ENCODE measurements around the gene DLG2. TPM values are rescaled to one million over a fixed set of nuclear protein-coding genes. Genes with fewer than 3 reads are reported as not detected.

DLG2 gene
- total RNA-seq, 1 donor from 2014 or later: 0.26 TPM

DNA sequence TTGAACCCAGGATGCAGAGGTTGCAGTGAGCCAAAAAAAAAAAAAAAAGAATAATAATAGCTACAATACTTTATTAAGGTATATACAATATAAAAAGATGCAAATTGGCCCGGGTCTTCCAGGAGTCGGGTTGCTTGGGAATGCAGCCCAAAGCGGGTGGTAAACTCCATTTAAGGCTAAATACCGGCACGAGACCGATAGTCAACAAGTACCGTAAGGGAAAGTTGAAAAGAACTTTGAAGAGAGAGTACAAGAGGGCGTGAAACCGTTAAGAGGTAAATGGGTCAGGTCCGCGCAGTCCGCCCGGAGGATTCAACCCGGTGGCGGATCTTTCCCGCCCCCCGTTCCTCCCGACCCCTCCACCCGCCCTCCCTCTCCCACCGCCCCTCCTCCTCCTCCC, 143.3 kb downstream of the DLG2 start:
- DNase-seq (ENCODE audit: low read depth) (no peak), FAIRE-seq (no peak)
- TF ChIP-seq CTCF (IDR thresholded peaks at IDR 0.05; ENCODE audit: insufficient read depth, low read length, severe bottlenecking): no peak

DNA sequence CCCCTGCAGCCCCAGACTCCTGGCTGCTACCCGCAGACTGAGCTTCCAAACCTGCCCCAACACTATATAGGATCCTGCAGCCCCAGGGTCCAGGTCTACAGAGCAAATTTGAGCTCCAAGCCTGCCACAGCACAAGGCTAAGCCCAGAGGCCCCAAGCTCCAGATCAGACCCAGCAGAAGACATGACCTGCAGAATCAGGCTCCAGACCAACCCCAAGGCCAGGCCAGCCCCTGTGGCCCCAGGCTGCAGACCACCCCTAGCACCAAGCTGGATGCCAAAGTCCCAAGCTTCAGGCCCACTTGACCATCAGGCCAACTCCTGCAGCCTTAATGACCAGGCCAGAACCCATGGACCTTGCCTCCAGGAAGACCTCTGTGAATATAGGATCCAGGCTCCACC, 145.3 kb downstream of the DLG2 start:
- FAIRE-seq: no peak

More for the DNA sequence above, 143.3 kb downstream of the DLG2 start:
- no peak overlapping the region for H3K4me3 ChIP-seq (ENCODE audit: low read depth, low read length)
- no peaks in the 10 kb centered on the region for H3K36me3 ChIP-seq (ENCODE audit: control insufficient read depth, insufficient read depth, low read length)
- H3K27me3 ChIP-seq (ENCODE audit: control insufficient read depth, insufficient read depth, low read length): no peaks in the 10 kb centered on the region

GRCh38 chr11:85475660-85476517, 151.3 kb downstream of the DLG2 start:
- no peak for TF ChIP-seq CTCF (IDR thresholded peaks at IDR 0.05; ENCODE audit: insufficient read depth, low read length, severe bottlenecking)
- Histone ChIP-seq H3K27me3 (ENCODE audit: control insufficient read depth, insufficient read depth, low read length) (no peaks in the 10 kb centered on the region), H3K4me3 (ENCODE audit: low read depth, low read length) (no peak overlapping the region), H3K36me3 (ENCODE audit: control insufficient read depth, insufficient read depth, low read length) (no peaks in the 10 kb centered on the region)
- FAIRE-seq: no peak
- no peak for DNase-seq (ENCODE audit: low read depth)

More for the DNA sequence above, 145.3 kb downstream of the DLG2 start:
- no peaks in the 10 kb centered on the region for H3K27me3 ChIP-seq (ENCODE audit: control insufficient read depth, insufficient read depth, low read length)
- TF ChIP-seq CTCF (IDR thresholded peaks at IDR 0.05; ENCODE audit: insufficient read depth, low read length, severe bottlenecking): no peak
- H3K4me3 ChIP-seq (ENCODE audit: low read depth, low read length): no peak overlapping the region
- no peaks in the 10 kb centered on the region for H3K36me3 ChIP-seq (ENCODE audit: control insufficient read depth, insufficient read depth, low read length)
- no peak for DNase-seq (ENCODE audit: low read depth)

DNA sequence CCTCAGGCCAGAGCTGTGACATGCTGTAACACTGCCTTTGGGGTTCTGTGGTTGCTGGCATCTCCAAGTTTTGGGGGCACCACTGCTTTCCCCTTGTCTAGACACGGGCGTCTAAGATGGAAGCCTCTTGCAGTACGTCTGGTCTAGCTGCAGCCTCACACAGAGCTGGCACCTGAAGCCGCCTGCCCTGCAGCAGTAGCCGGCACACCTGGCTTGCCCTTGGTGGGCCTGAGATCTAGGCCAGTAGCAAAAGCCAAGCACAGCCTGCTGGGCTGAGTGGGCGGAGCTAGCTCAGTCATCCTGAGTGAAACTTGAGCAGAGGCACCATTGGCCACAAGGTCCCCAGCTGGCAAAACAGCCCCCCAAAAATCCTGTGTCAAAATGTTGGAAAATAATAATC, 154.2 kb downstream of the DLG2 start:
- Histone ChIP-seq H3K36me3 (ENCODE audit: control insufficient read depth, insufficient read depth, low read length) (no peaks in the 10 kb centered on the region), H3K4me3 (ENCODE audit: low read depth, low read length) (no peak overlapping the region), H3K27me3 (ENCODE audit: control insufficient read depth, insufficient read depth, low read length) (no peaks in the 10 kb centered on the region)
- FAIRE-seq (no peak), DNase-seq (ENCODE audit: low read depth) (no peak)
- no peak for TF ChIP-seq CTCF (IDR thresholded peaks at IDR 0.05; ENCODE audit: insufficient read depth, low read length, severe bottlenecking)

DNA sequence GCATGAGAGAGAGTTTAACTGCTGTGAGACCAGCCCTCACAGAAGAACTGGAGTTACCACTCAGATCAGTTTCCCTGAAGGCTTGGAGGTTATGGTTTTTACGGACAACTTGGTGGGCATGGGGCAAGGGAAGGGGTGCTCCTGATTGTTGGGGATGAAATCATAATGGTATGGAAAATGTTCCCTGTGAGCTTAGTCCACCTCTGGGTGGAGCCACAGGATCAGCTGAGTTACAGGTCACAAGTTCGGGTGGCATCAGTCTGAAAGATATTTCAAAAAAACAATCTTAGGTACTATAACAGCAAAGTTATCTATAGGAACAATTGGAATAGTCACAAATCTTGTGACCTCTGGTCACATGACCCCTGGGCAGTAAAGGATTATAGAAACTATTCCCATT, 162.9 kb downstream of the DLG2 start:
- no peaks in the 10 kb centered on the region for H3K36me3 ChIP-seq (ENCODE audit: control insufficient read depth, insufficient read depth, low read length)
- FAIRE-seq: no peak
- no peak overlapping the region for H3K4me3 ChIP-seq (ENCODE audit: low read depth, low read length)
- TF ChIP-seq CTCF (IDR thresholded peaks at IDR 0.05; ENCODE audit: insufficient read depth, low read length, severe bottlenecking): no peak
- no peak for DNase-seq (ENCODE audit: low read depth)
- no peaks in the 10 kb centered on the region for H3K27me3 ChIP-seq (ENCODE audit: control insufficient read depth, insufficient read depth, low read length)

Measured in bronchial epithelial cell (primary cell).